HEK293T (cell line): ENCODE data around the gene RTP3.

ENCODE experiments used
- ARNT ChIP-seq: fragments of 450-650 bp; IDR thresholded peaks from 2 replicates; pipeline ENCODE4 v1.6.1; 2017; ENCODE audit warnings: mild to moderate bottlenecking
- BHLHE40 ChIP-seq: fragments of 450-650 bp; IDR thresholded peaks from 2 replicates; pipeline ENCODE4 v1.6.1; 2016; ENCODE audit warnings: mild to moderate bottlenecking, moderate library complexity, borderline replicate concordance
- CTBP1 ChIP-seq: fragments of 450-650 bp; IDR thresholded peaks from 2 replicates; pipeline ENCODE4 v1.6.1; 2016; ENCODE audit warnings: borderline replicate concordance
- ELF4 ChIP-seq: fragments of 450-650 bp; IDR thresholded peaks from 2 replicates; pipeline ENCODE4 v1.6.1; 2017; ENCODE audit warnings: antibody characterized with exemption
- FOXA1 ChIP-seq: fragments of 450-650 bp; IDR thresholded peaks from 2 replicates; pipeline ENCODE4 v1.6.1; 2016; ENCODE audit warnings: mild to moderate bottlenecking
- FOXK2 ChIP-seq: fragments of 450-650 bp; IDR thresholded peaks from 2 replicates; pipeline ENCODE4 v1.6.1; 2016; ENCODE audit warnings: mild to moderate bottlenecking
- FOXM1 ChIP-seq: fragments of 450-650 bp; IDR thresholded peaks from 2 replicates; pipeline ENCODE4 v1.6.1; 2017; ENCODE audit warnings: mild to moderate bottlenecking, borderline replicate concordance
- HDGF ChIP-seq: fragments of 450-650 bp; IDR thresholded peaks from 2 replicates; pipeline ENCODE4 v1.6.1; 2017; ENCODE audit warnings: antibody characterized with exemption, borderline replicate concordance
- LEF1 ChIP-seq: fragments of 450-650 bp; IDR thresholded peaks from 2 replicates; pipeline ENCODE4 v1.6.1; 2017; ENCODE audit warnings: mild to moderate bottlenecking, borderline replicate concordance
- PKNOX1 ChIP-seq: fragments of 450-650 bp; IDR thresholded peaks from 2 replicates; pipeline ENCODE4 v1.6.1; 2016
- SP1 ChIP-seq: fragments of 450-650 bp; IDR thresholded peaks from 2 replicates; pipeline ENCODE4 v1.6.1; 2017
- SUZ12 ChIP-seq: fragments of 450-650 bp; IDR thresholded peaks from 2 replicates; pipeline ENCODE4 v1.6.1; 2016; ENCODE audit warnings: mild to moderate bottlenecking
- TARDBP ChIP-seq: fragments of 450-650 bp; IDR thresholded peaks from 2 replicates; pipeline ENCODE4 v1.6.1; 2016
- ZNF384 ChIP-seq: fragments of 450-650 bp; IDR thresholded peaks from 2 replicates; pipeline ENCODE4 v1.6.1; 2016

GRCh38 chr3:46482632-46483350, 15.0 kb upstream of the RTP3 start:
- TF ChIP-seq FOXM1 (no peak), SP1 (no peak), TARDBP (no peak), LEF1 (no peak), CTBP1 (no peak), FOXA1 (no peak), BHLHE40 (no peak), ZNF384 (no peak), HDGF (no peak), PKNOX1 (no peak), FOXK2 (no peak), ELF4 (no peak), SUZ12 (no peak), ARNT (no peak)
